ENCODE measurements around the gene RIOK3. TPM values are rescaled to one million over a fixed set of nuclear protein-coding genes. Genes with fewer than 3 reads are reported as not detected.

The RIOK3 gene
- total RNA-seq, 1 experiment from 2014 or later = 35.8 TPM

DNA sequence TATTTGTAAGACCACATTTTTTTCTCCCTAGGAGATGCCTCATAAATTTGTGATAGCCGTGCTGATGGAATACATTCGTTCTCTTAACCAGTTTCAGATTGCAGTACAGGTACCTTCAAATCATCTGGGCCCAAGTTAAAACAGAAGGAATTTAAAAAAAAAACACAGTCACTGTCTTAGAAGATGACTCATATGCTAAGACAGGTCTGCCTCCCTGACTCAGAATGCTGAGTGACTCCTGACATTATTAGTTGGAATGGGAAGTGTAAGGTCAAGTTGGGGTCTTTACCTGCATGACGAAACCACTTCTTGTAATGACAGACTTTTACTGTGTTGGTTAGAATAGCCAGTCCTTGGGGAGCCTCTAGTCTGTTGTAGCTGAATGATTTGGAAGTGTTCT is 76.5 kb downstream of the RIOK3 start:
- ChIA-PET CTCF (no interaction called here), POLR2A (ENCODE audit: low non-redundant PET) (no interaction called here)
- H3K4me1 ChIP-seq (ENCODE audit: insufficient read depth, low read length, poor library complexity, severe bottlenecking) = no peaks in the 10 kb centered on the region
- intact Hi-C loops (cut with micrococcal nuclease; ENCODE audit: unreplicated experiment) = no loop called here
- no peak overlapping the region for H3K27ac ChIP-seq (ENCODE audit: low read depth, low read length, poor library complexity, severe bottlenecking)
- no peak overlapping the region for H3K4me3 ChIP-seq (ENCODE audit: low read depth, low read length, poor library complexity, severe bottlenecking)
- no peaks in the 10 kb centered on the region for H3K9me3 ChIP-seq (ENCODE audit: low read depth, low read length, poor library complexity, severe bottlenecking)
- no TSS peak for BruUV-seq (replicated peaks)
- no peaks in the 10 kb centered on the region for H3K27me3 ChIP-seq (replicated peaks; ENCODE audit: insufficient read depth, low read depth, low read length, poor library complexity)
- DNase-seq (ENCODE audit: low spot score) = no peak
- TF ChIP-seq, protein P1, sequence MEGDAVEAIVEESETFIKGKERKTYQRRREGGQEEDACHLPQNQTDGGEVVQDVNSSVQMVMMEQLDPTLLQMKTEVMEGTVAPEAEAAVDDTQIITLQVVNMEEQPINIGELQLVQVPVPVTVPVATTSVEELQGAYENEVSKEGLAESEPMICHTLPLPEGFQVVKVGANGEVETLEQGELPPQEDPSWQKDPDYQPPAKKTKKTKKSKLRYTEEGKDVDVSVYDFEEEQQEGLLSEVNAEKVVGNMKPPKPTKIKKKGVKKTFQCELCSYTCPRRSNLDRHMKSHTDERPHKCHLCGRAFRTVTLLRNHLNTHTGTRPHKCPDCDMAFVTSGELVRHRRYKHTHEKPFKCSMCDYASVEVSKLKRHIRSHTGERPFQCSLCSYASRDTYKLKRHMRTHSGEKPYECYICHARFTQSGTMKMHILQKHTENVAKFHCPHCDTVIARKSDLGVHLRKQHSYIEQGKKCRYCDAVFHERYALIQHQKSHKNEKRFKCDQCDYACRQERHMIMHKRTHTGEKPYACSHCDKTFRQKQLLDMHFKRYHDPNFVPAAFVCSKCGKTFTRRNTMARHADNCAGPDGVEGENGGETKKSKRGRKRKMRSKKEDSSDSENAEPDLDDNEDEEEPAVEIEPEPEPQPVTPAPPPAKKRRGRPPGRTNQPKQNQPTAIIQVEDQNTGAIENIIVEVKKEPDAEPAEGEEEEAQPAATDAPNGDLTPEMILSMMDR (conservative IDR thresholded peaks at IDR 0.05; ENCODE audit: low read depth, low read length) = no peak
- TF ChIP-seq EZH2 (IDR thresholded peaks at IDR 0.05; ENCODE audit: borderline replicate concordance, low read depth, low read length, poor library complexity, severe bottlenecking) = no peak
- peaks cover 85% of the 10 kb centered on the region for H3K36me3 ChIP-seq (ENCODE audit: insufficient read depth, low read length, poor library complexity, severe bottlenecking)

- Histone ChIP-seq H3K9me3 (ENCODE audit: low read depth, low read length, poor library complexity, severe bottlenecking) (no peaks in the 10 kb centered on the region), H3K36me3 (ENCODE audit: insufficient read depth, low read length, poor library complexity, severe bottlenecking) (peaks cover 89% of the 10 kb centered on the region), H3K4me3 (ENCODE audit: low read depth, low read length, poor library complexity, severe bottlenecking) (no peak overlapping the region), H3K27ac (ENCODE audit: low read depth, low read length, poor library complexity, severe bottlenecking) (no peak overlapping the region), H3K4me1 (ENCODE audit: insufficient read depth, low read length, poor library complexity, severe bottlenecking) (no peaks in the 10 kb centered on the region), H3K27me3 (replicated peaks; ENCODE audit: insufficient read depth, low read depth, low read length, poor library complexity) (no peaks in the 10 kb centered on the region)
- TF ChIP-seq, protein P1 (conservative IDR thresholded peaks at IDR 0.05; ENCODE audit: low read depth, low read length) = no peak
- no peak for TF ChIP-seq EZH2 (IDR thresholded peaks at IDR 0.05; ENCODE audit: borderline replicate concordance, low read depth, low read length, poor library complexity, severe bottlenecking)
- DNase-seq (ENCODE audit: low spot score) = no peak
- BruUV-seq (replicated peaks) = no TSS peak
- intact Hi-C loops (cut with micrococcal nuclease; ENCODE audit: unreplicated experiment) = no loop called here
- ChIA-PET CTCF (no interaction called here), POLR2A (ENCODE audit: low non-redundant PET) (no interaction called here)
Observed at GRCh38 chr18:23530195-23530594, 77.1 kb downstream of the RIOK3 start.

- no peak for DNase-seq (ENCODE audit: low spot score)
- Histone ChIP-seq H3K27ac (ENCODE audit: low read depth, low read length, poor library complexity, severe bottlenecking) (no peak overlapping the region), H3K9me3 (ENCODE audit: low read depth, low read length, poor library complexity, severe bottlenecking) (no peaks in the 10 kb centered on the region), H3K4me3 (ENCODE audit: low read depth, low read length, poor library complexity, severe bottlenecking) (no peak overlapping the region), H3K27me3 (replicated peaks; ENCODE audit: insufficient read depth, low read depth, low read length, poor library complexity) (no peaks in the 10 kb centered on the region), H3K36me3 (ENCODE audit: insufficient read depth, low read length, poor library complexity, severe bottlenecking) (peaks cover 94% of the 10 kb centered on the region), H3K4me1 (ENCODE audit: insufficient read depth, low read length, poor library complexity, severe bottlenecking) (no peaks in the 10 kb centered on the region)
- CTCF ChIA-PET = no interaction called here
- TF ChIP-seq, protein P1 (conservative IDR thresholded peaks at IDR 0.05; ENCODE audit: low read depth, low read length) = no peak
- no peak for TF ChIP-seq EZH2 (IDR thresholded peaks at IDR 0.05; ENCODE audit: borderline replicate concordance, low read depth, low read length, poor library complexity, severe bottlenecking)
- intact Hi-C loops (cut with micrococcal nuclease; ENCODE audit: unreplicated experiment) = no loop called here
- BruUV-seq (replicated peaks) = no TSS peak
- POLR2A ChIA-PET (ENCODE audit: low non-redundant PET) = no interaction called here
Observed at GRCh38 chr18:23531912-23532311, 78.8 kb downstream of the RIOK3 start.

Other genes starting within 250 kb of the RIOK3 start
- 38.1 and 39.8 TPM in 2 replicates for gene RMC1, start 50.2 kb downstream of the RIOK3 start, total RNA-seq (2021)
- gene NPC1, start 133.2 kb downstream of the RIOK3 start, total RNA-seq (2021) = 50.5 and 53.0 TPM in 2 replicates
- 2.6 and 2.8 TPM in 2 replicates for gene ANKRD29, start 209.6 kb downstream of the RIOK3 start, total RNA-seq (2021)
- 2.6 and 2.7 TPM in 2 replicates for gene LAMA3, start 236.2 kb downstream of the RIOK3 start, total RNA-seq (2021)

All from A673 (cell line).